ENCODE measurements around the gene KIF2C. TPM values are rescaled to one million over a fixed set of nuclear protein-coding genes. Genes with fewer than 3 reads are reported as not detected.

The KIF2C gene
- total and polyA plus RNA-seq, 9 of the 15 experiments (the other 6 are each of a cell fraction or from before 2014, with no cell fraction given) = 84.9 to 226 (median 169) TPM

- TF ChIP-seq TAF7 (tag; IDR thresholded peaks at IDR 0.05) = peak; percentile 78
- TF ChIP-seq KLF6 (CRISPR knock-in tag; IDR thresholded peaks at IDR 0.05; ENCODE audit: borderline replicate concordance) = peak; percentile 86; the same call in 1 of the 2 replicates
- TF ChIP-seq SRSF7 (optimal IDR thresholded peaks at IDR 0.05; ENCODE audit: low read depth, low read length) = no peak
- TF ChIP-seq NCOA1 (IDR thresholded peaks at IDR 0.05; ENCODE audit: low read depth) = no peak; the same call in 1 of the 2 replicates
- TF ChIP-seq SIN3B (IDR thresholded peaks at IDR 0.05; ENCODE audit: low read depth) = peak; percentile 82
- no peak; the same call in 1 of the 2 replicates for TF ChIP-seq SMARCE1 (IDR thresholded peaks at IDR 0.05)
- TF ChIP-seq EWSR1 (IDR thresholded peaks at IDR 0.05; ENCODE audit: borderline replicate concordance, low read depth, partially characterized antibody) = no peak
- TF ChIP-seq C11orf30 (IDR thresholded peaks at IDR 0.05; ENCODE audit: low read depth) = peak; percentile 81
- TF ChIP-seq GTF2F1 (IDR thresholded peaks at IDR 0.05; ENCODE audit: low read depth, low read length) = peak; percentile 80; the same call in 1 of the 2 replicates
- TF ChIP-seq MBD2 (IDR thresholded peaks at IDR 0.05; ENCODE audit: borderline replicate concordance, low read depth) = peak; percentile 89; the same call in 1 of the 2 replicates
- no peak for TF ChIP-seq TSHZ1 (CRISPR knock-in tag; IDR thresholded peaks at IDR 0.05)
- TF ChIP-seq TEAD1 (CRISPR knock-in tag; IDR thresholded peaks at IDR 0.05) = 0 out of 4 replicates have a peak, but pooled peaks of 1 of the 2 experiments have one; percentile 3
- no peak for TF ChIP-seq SRSF1 (IDR thresholded peaks at IDR 0.05; ENCODE audit: low read depth, low read length)
- 0 out of 2 replicates have a peak, but pooled peaks have one; percentile 67 for TF ChIP-seq CHCHD3 (CRISPR knock-in tag; IDR thresholded peaks at IDR 0.05)
- no peak for TF ChIP-seq RFX5 (IDR thresholded peaks at IDR 0.05; ENCODE audit: low read depth, low read length)
- TF ChIP-seq ZNF212 (CRISPR knock-in tag; IDR thresholded peaks at IDR 0.05) = no peak
- peak; percentile 92 for TF ChIP-seq KDM5B (IDR thresholded peaks at IDR 0.05; ENCODE audit: insufficient replicate concordance, low read depth, low read length)
- TF ChIP-seq ZNF282 (CRISPR knock-in tag; IDR thresholded peaks at IDR 0.05) = no peak
- no peak for TF ChIP-seq ZNF696 (CRISPR knock-in tag; conservative IDR thresholded peaks at IDR 0.05)
- no peak for TF ChIP-seq SMC3 (conservative IDR thresholded peaks at IDR 0.05; ENCODE audit: insufficient read depth, low read depth, low read length)
- TF ChIP-seq SPI1 (IDR thresholded peaks at IDR 0.05; ENCODE audit: borderline replicate concordance, low read depth, low read length) = peak; percentile 64; the same call in 1 of the 2 replicates
- TF ChIP-seq MCM3 (IDR thresholded peaks at IDR 0.05) = no peak
- TF ChIP-seq MCM7 (IDR thresholded peaks at IDR 0.05) = no peak
- TF ChIP-seq, protein P1, sequence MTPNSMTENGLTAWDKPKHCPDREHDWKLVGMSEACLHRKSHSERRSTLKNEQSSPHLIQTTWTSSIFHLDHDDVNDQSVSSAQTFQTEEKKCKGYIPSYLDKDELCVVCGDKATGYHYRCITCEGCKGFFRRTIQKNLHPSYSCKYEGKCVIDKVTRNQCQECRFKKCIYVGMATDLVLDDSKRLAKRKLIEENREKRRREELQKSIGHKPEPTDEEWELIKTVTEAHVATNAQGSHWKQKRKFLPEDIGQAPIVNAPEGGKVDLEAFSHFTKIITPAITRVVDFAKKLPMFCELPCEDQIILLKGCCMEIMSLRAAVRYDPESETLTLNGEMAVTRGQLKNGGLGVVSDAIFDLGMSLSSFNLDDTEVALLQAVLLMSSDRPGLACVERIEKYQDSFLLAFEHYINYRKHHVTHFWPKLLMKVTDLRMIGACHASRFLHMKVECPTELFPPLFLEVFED (CRISPR knock-in tag; conservative IDR thresholded peaks at IDR 0.05) = peak; percentile 72; the same call in 1 of the 2 replicates
- peak; percentile 63 for TF ChIP-seq RB1 (IDR thresholded peaks at IDR 0.05; ENCODE audit: low read depth)
- TF ChIP-seq L3MBTL2 (IDR thresholded peaks at IDR 0.05) = peak; percentile 90
Measured at GRCh38 chr1:44739307-44740178, at the start of gene KIF2C (continued).

All from K562 (cell line).